Activated CD4-positive, alpha-beta T cell treated with anti-CD3 and anti-CD28 coated beads, Interleukin-10, Interleukin-2, amounts not matched to agents 100 ng/mL and 50 ng/mL, durations not matched to agents 16 hours and 8 hours (primary cell): ENCODE measurements around the gene CRY1.

Source experiments
- DNase-seq: peaks from one replicate; pipeline ENCODE4 v3.0.0-alpha.2; 2020

CRY1 gene

GRCh38 chr12:107093417-107094182 is at the start of gene CRY1:
Gene CRY1 (minus strand): TSS chr12:107093549. CDS start chr12:107092961, 588 bp downstream.
- peak; percentile 95 for DNase-seq

GRCh38 chr12:107139787-107140186 is 46.4 kb upstream of the CRY1 start:
- DNase-seq: no peak

GRCh38 chr12:107138990-107139389 is 45.6 kb upstream of the CRY1 start:
- DNase-seq: no peak

- no peak for DNase-seq
Measured at GRCh38 chr12:107135177-107135576, 41.8 kb upstream of the CRY1 start.

GRCh38 chr12:107134558-107134957 is 41.2 kb upstream of the CRY1 start:
- peak; percentile 48 for DNase-seq

GRCh38 chr12:107133462-107133861 is 40.1 kb upstream of the CRY1 start:
- no peak for DNase-seq

- peak; percentile 50 for DNase-seq
Measured at GRCh38 chr12:107131832-107132616, 38.7 kb upstream of the CRY1 start.

- no peak for DNase-seq
Measured at GRCh38 chr12:107130830-107131611, 37.7 kb upstream of the CRY1 start.

GRCh38 chr12:107129315-107129930 is 36.1 kb upstream of the CRY1 start:
- no peak for DNase-seq

- no peak for DNase-seq
Measured at GRCh38 chr12:107127482-107128430, 34.4 kb upstream of the CRY1 start.

GRCh38 chr12:107126796-107127481 is 33.6 kb upstream of the CRY1 start:
- DNase-seq: peak; percentile 2

- DNase-seq: no peak
Measured at GRCh38 chr12:107125833-107126232, 32.5 kb upstream of the CRY1 start.

GRCh38 chr12:107122452-107122958 is 29.2 kb upstream of the CRY1 start:
- DNase-seq: no peak

GRCh38 chr12:107119091-107119490 is 25.7 kb upstream of the CRY1 start:
- no peak for DNase-seq

GRCh38 chr12:107118624-107119023 is 25.3 kb upstream of the CRY1 start:
- no peak for DNase-seq

GRCh38 chr12:107115119-107115518 is 21.8 kb upstream of the CRY1 start:
- DNase-seq: no peak

- DNase-seq: no peak
Measured at GRCh38 chr12:107111314-107111713, 18.0 kb upstream of the CRY1 start.

GRCh38 chr12:107109726-107110719 is 16.7 kb upstream of the CRY1 start:
- DNase-seq: no peak

GRCh38 chr12:107108995-107109508 is 15.7 kb upstream of the CRY1 start:
- no peak for DNase-seq
